Mammary epithelial cell (primary cell): ENCODE data around the gene THBS3.
"Not testable (repeated sequence)": the region's sequence is repeated elsewhere in the genome, so short reads cannot be mapped to it uniquely, and the experiment has no call there.

Experiments
- CTCF ChIP-seq, 2 donors: IDR thresholded peaks in 1 of 2; conservative IDR thresholded peaks in 1 of 2; 2 replicates each; pipeline ENCODE4 v1.5.1; 2011 to 2012; ENCODE audit warnings: inconsistent platforms in 2 of 2, low read length in 2 of 2, mild to moderate bottlenecking in 2 of 2, control low read depth in 1 of 2, low read depth in 1 of 2; ENCODE audit not compliant: insufficient read depth in 1 of 2; ENCODE audit errors: extremely low read depth in 1 of 2
- EZH2 ChIP-seq: IDR thresholded peaks from 2 replicates; pipeline ENCODE4 v1.6.1; 2012; ENCODE audit warnings: low read length, inconsistent platforms, borderline replicate concordance

GRCh38 chr1:155211381-155212050 lies 3.8 kb upstream of the THBS3 start:
- not testable (repeated sequence) for TF ChIP-seq CTCF (conservative IDR thresholded peaks at IDR 0.05 in 1 of 2, IDR thresholded peaks at IDR 0.05 in 1 of 2; ENCODE audit: extremely low read depth in 1 of 2, insufficient read depth in 1 of 2, low read depth in 1 of 2, low read length in 2 of 2); EZH2
